Spleen (tissue), 13 donors: ENCODE results near the gene TIMM21. TPM values are rescaled to one million over a fixed set of nuclear protein-coding genes. Genes with fewer than 3 reads are reported as not detected.

ENCODE experiments used
- DNase-seq: peaks from one replicate; pipeline ENCODE4 v3.0.0-alpha.2; 2020
- H3K27ac ChIP-seq, 8 donors: fragments of 200-600 bp; sonication (generic) in 7 of 8; 1 replicate in 4 of 8; 2 replicates in 4 of 8; pipeline versions ENCODE4 v1.5.0 to v1.8.0; 2016 to 2021; ENCODE audit warnings: inconsistent platforms in 4 of 8, mild to moderate bottlenecking in 4 of 8, moderate library complexity in 1 of 8
- H3K27me3 ChIP-seq, 7 donors: fragments of 200-600 bp; sonication (generic) in 6 of 7; replicated peaks in 1 of 7; 1 replicate in 4 of 7; 2 replicates in 3 of 7; pipeline versions ENCODE4 v1.5.0 to v1.8.0; 2016 to 2021; ENCODE audit warnings: inconsistent platforms in 3 of 7, mild to moderate bottlenecking in 1 of 7
- H3K36me3 ChIP-seq, 6 donors: fragments of 200-600 bp; sonication (generic) in 5 of 6; 1 replicate in 4 of 6; 2 replicates in 2 of 6; pipeline versions ENCODE4 v1.5.0 to v1.8.0; 2016 to 2021; ENCODE audit warnings: inconsistent platforms in 2 of 6
- H3K4me1 ChIP-seq, 6 donors: fragments of 200-600 bp; sonication (generic) in 5 of 6; 1 replicate in 3 of 6; 2 replicates in 3 of 6; pipeline versions ENCODE4 v1.5.0 to v1.8.0; 2016 to 2021; ENCODE audit warnings: inconsistent platforms in 3 of 6
- H3K4me3 ChIP-seq, 8 donors: fragments of 200-600 bp; sonication (generic) in 7 of 8; 1 replicate in 4 of 8; 2 replicates in 4 of 8; pipeline versions ENCODE4 v1.5.0 to v1.8.0; 2016 to 2021; ENCODE audit warnings: inconsistent platforms in 4 of 8, mild to moderate bottlenecking in 4 of 8, moderate library complexity in 2 of 8
- H3K9me3 ChIP-seq, 8 donors: fragments of 200-600 bp; sonication (generic) in 7 of 8; 1 replicate in 4 of 8; 2 replicates in 4 of 8; pipeline versions ENCODE4 v1.5.0 to v1.8.0; 2016 to 2021; ENCODE audit warnings: inconsistent platforms in 4 of 8
- POLR2A ChIP-seq, 3 donors: fragments of 450-650 bp; IDR thresholded peaks; one replicate each; pipeline ENCODE4 v1.5.1; 2017; ENCODE audit warnings: antibody characterized with exemption in 3 of 3, mild to moderate bottlenecking in 1 of 3
- POLR2AphosphoS5 ChIP-seq, 3 donors: sonication (generic); formaldehyde crosslinking; IDR thresholded peaks; one replicate each; pipeline ENCODE4 v1.5.1; 2017; ENCODE audit warnings: antibody characterized with exemption in 3 of 3
- WGBS, 5 donors: extraction: QIAGEN DNeasy Blood & Tissue Kit in 3 of 5; methylation state at CpG; one replicate each; pipeline versions ENCODE4 v1.1.5 to v1.1.7; 2013 to 2018; 5-methylcytosine and 5-hydroxymethylcytosine counted together
- intact Hi-C: fragments of 100-400 bp; cut with DNase I; formaldehyde crosslinking; loops from one replicate; pipeline ENCODE4 v1.15.0; 2023; ENCODE audit warnings: low total_unique reads
- long read RNA-seq, 2 donors: transcript quantifications; one replicate each; lab custom pipeline, GENCODE V29; 2026
- polyA plus RNA-seq, 3 donors: library from polyadenylated mRNA; stranded (reverse); fragments of 200-250 nt; gene quantifications; one replicate each; pipeline ENCODE4 v1.2.1, GENCODE V29; 2013
- total RNA-seq, 7 donors: library from RNA; depleted of rRNA in 3 of 7; stranded (reverse); fragments of >200 nt in 3 of 7; fragmentation: NEBNext Ultra II Directional in 4 of 7; extraction: Animal tissue kit (Norgen Biotek cat#: 25700) in 4 of 7; gene quantifications; one replicate each; pipeline versions ENCODE4 v1.1.0 to v1.2.1, GENCODE V29; 2016 to 2021
- TF ChIP-seq, protein P1 (sequence below), 11 experiments: fragments of 200-600 bp in 7 of 11; fragments of 450-650 bp in 4 of 11; sonication (generic) in 4 of 11; IDR thresholded peaks in 8 of 11; conservative IDR thresholded peaks in 3 of 11; 1 replicate in 7 of 11; 2 replicates in 4 of 11; pipeline versions ENCODE4 v1.4.0 to v1.8.0; 2016 to 2021; ENCODE audit warnings: antibody characterized with exemption in 11 of 11, inconsistent platforms in 4 of 11, mild to moderate bottlenecking in 1 of 11
- donor health status: healthy with polysubstance abuse.
- donor health status: DM: no; HTN: no; CAD: no; lungs with moderate emphysema.
- donor health status: DM: no; HTN: no; CAD: no.
- donor health status: Bipolar disorder and iron deficiency.
- donor health status: healthy.
- donor health status: DM: no; HTN: no; CAD: no.
- donor health status: DM: yes; HTN: yes; CAD: no.

Gene TIMM21, protein sequence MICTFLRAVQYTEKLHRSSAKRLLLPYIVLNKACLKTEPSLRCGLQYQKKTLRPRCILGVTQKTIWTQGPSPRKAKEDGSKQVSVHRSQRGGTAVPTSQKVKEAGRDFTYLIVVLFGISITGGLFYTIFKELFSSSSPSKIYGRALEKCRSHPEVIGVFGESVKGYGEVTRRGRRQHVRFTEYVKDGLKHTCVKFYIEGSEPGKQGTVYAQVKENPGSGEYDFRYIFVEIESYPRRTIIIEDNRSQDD
- total RNA-seq (10 to 100 TPM; 21.7 to 34.7 (median 24.9) TPM), polyA plus RNA-seq (10 to 100 TPM; 13.5 to 17.9 (median 16.8) TPM)
- long read RNA-seq, donor 1, partial matches to known transcripts, result 0 of 3 reads
- long read RNA-seq, donor 1, other reads (novel, unspliced or antisense), result 0 of 3 reads
- long read RNA-seq, donor 2, transcript TIMM21-201 (6 exons, 3,095 nt), result major isoform, 8 of 11 reads
- long read RNA-seq, donor 2, partial matches to known transcripts, result 0 of 11 reads
- long read RNA-seq, donor 2, other reads (novel, unspliced or antisense), result 0 of 11 reads

GRCh38 chr18:74147779-74148542 is at the start of gene TIMM21, which contains the start of gene FBXO15:
Gene TIMM21, plus strand, starts transcription at chr18:74148523. Its CDS starts 286 bp downstream, at chr18:74148809.
Gene FBXO15, minus strand, starts transcription at chr18:74147834. Its CDS starts 49 bp downstream, at chr18:74147785.
- Histone ChIP-seq H3K27ac (peak within 1 kb of the TSS; percentile 89 to 99 (median 96)), H3K4me3 (peak within 1 kb of the TSS; percentile 59 to 92 (median 80)), H3K27me3 (no peaks in the 10 kb centered on the region), H3K4me1 (peaks cover 16 to 55% (median 42%) of the 10 kb centered on the region in 6 donors), H3K36me3 (peaks cover 0 to 33% (median 1%) of the 10 kb centered on the region in 6 donors), H3K9me3 (no peaks in the 10 kb centered on the region)
- peak; percentile 98 for DNase-seq
- intact Hi-C loops, result no loop called here
- WGBS, 5 donors, result 0 to 1% (median 1%) methylated on average over 43 to 58 of the region's 58 CpGs
- peak; percentile 96 to 97 (median 96) for TF ChIP-seq POLR2AphosphoS5 (IDR thresholded peaks at IDR 0.05)
- TF ChIP-seq POLR2A (IDR thresholded peaks at IDR 0.05), result peak in 2 of 3 donors; percentile 57 to 60
- TF ChIP-seq, protein P1, sequence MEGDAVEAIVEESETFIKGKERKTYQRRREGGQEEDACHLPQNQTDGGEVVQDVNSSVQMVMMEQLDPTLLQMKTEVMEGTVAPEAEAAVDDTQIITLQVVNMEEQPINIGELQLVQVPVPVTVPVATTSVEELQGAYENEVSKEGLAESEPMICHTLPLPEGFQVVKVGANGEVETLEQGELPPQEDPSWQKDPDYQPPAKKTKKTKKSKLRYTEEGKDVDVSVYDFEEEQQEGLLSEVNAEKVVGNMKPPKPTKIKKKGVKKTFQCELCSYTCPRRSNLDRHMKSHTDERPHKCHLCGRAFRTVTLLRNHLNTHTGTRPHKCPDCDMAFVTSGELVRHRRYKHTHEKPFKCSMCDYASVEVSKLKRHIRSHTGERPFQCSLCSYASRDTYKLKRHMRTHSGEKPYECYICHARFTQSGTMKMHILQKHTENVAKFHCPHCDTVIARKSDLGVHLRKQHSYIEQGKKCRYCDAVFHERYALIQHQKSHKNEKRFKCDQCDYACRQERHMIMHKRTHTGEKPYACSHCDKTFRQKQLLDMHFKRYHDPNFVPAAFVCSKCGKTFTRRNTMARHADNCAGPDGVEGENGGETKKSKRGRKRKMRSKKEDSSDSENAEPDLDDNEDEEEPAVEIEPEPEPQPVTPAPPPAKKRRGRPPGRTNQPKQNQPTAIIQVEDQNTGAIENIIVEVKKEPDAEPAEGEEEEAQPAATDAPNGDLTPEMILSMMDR (IDR thresholded peaks at IDR 0.05 in 8 of 11, conservative IDR thresholded peaks at IDR 0.05 in 3 of 11), result peak in 4 of 11 experiments; percentile 22 to 33 (median 30)

DNA sequence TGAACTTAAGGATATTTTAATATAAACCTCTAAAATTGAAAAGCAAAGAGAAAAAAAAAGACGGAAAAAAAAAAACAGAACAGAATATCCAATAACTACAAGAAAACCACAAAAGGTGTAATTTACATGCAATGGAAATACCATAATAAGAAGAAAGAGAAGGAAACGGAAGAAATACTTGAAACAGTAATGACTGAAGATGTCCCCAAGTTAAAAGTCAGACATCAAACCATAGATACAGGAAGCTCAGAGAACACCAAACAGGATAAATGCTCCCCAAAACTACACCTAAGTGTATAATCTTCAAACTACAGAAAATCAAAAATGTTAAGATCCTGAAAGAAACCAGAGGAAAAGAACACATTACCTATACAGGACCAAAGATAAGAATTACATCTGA is 39.9 kb upstream of the TIMM21 start:
- no peaks in the 10 kb centered on the region for H3K36me3 ChIP-seq
- intact Hi-C loops, result no loop called here
- H3K9me3 ChIP-seq, result peaks cover 0 to 52% (median 34%) of the 10 kb centered on the region in 8 donors
- 70 to 91% (median 84%) methylated on average over 2 of the region's 2 CpGs for WGBS, 5 donors
- H3K27me3 ChIP-seq, result no peaks in the 10 kb centered on the region
- no peak for DNase-seq
- H3K4me3 ChIP-seq, result no peak overlapping the region
- no peak overlapping the region for H3K27ac ChIP-seq
- no peaks in the 10 kb centered on the region for H3K4me1 ChIP-seq
- TF ChIP-seq POLR2A (IDR thresholded peaks at IDR 0.05) (no peak), POLR2AphosphoS5 (IDR thresholded peaks at IDR 0.05) (no peak)
- TF ChIP-seq, protein P1 (IDR thresholded peaks at IDR 0.05 in 8 of 11, conservative IDR thresholded peaks at IDR 0.05 in 3 of 11), result no peak

GRCh38 chr18:74110149-74110548 is 38.2 kb upstream of the TIMM21 start:
- Histone ChIP-seq H3K4me1 (peaks cover 0 to 5% (median 0%) of the 10 kb centered on the region in 6 donors), H3K9me3 (peaks cover 0 to 39% (median 24%) of the 10 kb centered on the region in 8 donors), H3K36me3 (no peaks in the 10 kb centered on the region), H3K27me3 (no peaks in the 10 kb centered on the region), H3K27ac (no peak overlapping the region), H3K4me3 (no peak overlapping the region)
- 93 to 98% (median 95%) methylated on average over 1 of the region's 1 CpG for whole genome bisulfite sequencing, 5 donors
- intact Hi-C loops, result no loop called here
- no peak for TF ChIP-seq POLR2AphosphoS5 (IDR thresholded peaks at IDR 0.05)
- TF ChIP-seq, protein P1 (IDR thresholded peaks at IDR 0.05 in 8 of 11, conservative IDR thresholded peaks at IDR 0.05 in 3 of 11), result no peak
- TF ChIP-seq POLR2A (IDR thresholded peaks at IDR 0.05), result no peak
- no peak for DNase-seq
